DMS 273 treated with DMSO at 0.1 percent for 48 hours (cell line): ENCODE measurements around the gene TNKS2.
A peak's percentile ranks its signal among the peaks of the same experiment; 100 is the strongest.
"Not testable (repeated sequence)": the region's sequence is repeated elsewhere in the genome, so short reads cannot be mapped to it uniquely, and the experiment has no call there.

ENCODE experiments used
- DNase-seq: peaks from one replicate; lab custom pipeline; 2025; lab: John Stamatoyannopoulos, UW

TNKS2 gene

DNA sequence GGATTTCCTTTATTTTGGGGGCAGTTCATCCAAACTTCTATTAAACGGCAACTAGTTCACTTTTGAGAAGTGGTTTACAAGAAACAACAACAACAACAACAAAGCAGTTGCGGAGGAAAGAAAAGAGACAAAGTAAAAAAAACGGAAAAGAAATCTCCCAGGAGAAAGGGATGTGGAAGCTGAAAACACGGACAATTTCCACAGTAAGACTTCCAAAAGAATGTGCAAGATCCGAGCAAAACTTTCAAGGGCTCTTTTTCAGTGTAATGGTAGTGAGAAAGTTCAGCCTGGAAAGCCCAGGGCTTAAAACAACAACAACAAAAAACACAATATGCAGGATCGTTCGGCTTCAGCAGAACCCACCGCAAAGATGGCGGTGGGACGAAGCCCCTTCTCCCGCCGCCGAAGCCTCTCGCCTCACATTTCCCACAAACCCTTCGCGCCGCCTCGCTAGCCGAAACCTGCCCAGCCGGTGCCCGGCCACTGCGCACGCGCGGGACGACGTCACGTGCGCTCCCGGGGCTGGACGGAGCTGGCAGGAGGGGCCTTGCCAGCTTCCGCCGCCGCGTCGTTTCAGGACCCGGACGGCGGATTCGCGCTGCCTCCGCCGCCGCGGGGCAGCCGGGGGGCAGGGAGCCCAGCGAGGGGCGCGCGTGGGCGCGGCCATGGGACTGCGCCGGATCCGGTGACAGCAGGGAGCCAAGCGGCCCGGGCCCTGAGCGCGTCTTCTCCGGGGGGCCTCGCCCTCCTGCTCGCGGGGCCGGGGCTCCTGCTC, at the start of gene TNKS2:
Gene TNKS2, plus strand, starts transcription at position 553 of the 775 bp plus-strand sequence. CDS start 265 bp downstream, outside the sequence.
- peak; percentile 53 for DNase-seq

DNA sequence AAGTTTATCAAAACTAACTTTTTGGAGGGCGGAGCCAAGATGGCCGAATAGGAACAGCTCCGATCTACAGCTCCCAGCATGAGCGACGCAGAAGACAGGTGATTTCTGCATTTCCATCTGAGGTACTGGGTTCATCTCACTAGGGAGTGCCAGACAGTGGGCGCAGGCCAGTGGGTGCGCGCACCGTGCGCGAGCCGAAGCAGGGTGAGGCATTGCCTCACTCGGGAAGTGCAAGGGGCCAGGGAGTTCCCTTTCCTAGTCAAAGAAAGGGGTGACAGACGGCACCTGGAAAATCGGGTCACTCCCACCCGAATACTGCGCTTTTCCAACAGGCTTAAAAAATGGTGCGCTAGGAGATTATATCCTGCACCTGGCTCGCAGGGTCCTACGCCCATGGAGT, 48.6 kb upstream of the TNKS2 start:
- not testable (repeated sequence) for DNase-seq

DNA sequence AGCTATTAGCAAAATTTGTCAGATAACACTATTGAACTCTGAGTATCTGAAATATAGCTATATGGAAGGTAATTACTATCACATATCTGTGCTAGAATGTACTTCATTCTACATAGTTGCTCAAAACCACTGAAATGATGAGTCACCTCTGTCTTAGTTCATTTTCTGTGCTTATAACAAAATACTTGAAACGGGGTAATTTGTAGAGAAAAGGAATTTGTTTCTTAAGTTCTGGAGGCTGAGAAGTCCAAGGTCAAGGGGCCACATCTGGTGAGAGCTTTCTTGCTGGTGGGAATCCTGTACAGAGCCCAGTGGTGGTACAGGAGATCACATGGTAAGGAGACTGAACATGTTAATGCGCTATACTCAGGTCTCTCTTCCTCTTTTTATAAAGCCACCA, 41.9 kb upstream of the TNKS2 start:
- DNase-seq: no peak

DNA sequence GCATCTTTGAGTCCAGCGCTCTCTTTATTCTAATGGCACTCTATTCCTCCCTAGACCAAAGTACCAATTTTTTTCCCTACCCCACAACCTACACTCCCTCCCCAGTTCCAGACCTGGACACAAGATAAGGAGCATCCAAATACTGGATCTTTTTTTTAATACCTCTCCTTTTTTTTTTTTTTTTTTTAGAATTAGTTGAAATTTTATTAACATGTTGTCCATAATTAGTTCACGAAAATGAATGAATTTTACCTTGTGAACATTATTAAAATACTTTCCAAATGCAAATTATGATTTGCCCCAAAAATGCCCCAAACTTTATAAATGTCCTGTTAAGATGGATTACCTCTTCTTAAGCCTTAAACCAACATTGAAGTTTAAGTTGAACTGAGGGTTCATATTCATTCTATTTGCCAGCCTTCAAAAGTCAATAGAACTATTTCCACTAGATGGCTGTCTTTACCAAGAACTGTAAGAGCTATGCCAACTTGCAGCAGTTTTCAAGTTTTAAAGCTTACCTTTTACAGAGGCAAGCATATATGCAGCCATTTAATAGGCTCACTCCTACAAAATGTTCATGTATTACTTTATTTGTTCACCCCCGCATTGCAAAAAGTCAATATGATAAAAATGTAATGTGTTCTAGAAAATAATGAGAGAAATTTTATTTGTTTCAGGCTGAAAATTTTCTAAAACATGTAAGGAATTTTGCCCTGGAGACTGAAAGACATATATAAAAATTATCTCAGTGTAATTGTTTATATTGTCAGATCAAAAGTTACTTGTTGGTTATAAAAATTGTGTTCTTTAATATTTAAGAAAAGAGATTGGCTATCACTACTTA, 39.7 kb upstream of the TNKS2 start:
- DNase-seq: peak; percentile 17

DNA sequence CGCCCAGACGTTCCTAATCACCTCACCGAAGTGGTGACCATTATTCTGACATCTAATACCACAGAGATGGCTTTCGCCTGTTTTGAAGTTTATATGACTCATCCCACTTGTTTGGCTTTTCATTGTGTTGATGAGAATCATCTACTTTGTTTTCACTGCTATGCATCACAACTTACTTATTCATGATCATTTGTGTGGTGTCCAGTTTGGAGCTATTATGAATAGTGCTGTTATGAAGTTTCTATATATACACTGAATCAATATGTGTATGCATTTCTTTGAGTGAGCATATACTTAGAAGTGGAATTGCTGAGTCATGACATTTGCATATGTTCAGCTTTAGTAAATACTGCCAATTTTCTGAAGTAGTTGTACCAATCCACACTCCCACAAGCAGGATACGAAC, 38.6 kb upstream of the TNKS2 start:
- no peak for DNase-seq

DNA sequence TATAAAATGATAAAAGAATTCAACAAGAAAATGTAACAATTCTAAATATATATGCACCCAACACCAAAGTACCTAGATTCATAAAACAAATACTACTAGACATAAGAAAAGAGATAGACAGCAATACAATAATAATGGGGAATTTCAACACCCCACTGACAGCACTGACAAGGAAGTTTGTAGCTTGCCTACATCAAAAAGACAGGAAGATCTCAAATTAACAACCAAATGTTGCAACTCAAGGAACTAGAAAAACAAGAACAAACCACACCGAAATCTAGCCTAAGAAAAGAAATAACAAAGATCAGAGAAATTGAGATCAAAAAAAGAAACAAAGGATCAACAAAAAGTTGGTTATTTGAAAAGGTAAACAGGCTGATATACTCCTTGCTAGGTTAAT, 36.5 kb upstream of the TNKS2 start:
- DNase-seq: no peak

DNA sequence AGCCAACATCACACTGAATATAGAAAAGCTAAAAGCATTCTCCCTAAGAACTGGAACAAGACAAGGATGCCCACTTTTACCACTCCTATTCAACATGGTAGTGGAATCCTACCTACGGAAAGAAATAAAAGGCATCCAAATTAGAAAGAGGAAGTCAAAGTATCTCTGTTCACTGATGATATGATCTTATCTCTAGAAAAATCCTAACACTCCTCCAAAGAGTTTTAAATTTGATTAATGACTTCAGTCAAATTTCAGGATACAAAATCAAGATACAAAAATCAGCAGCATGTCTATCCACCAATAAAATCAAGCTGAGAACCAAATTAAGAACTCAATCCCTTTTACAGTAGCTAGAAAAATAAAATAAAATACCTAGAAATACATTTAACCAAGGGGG, 35.3 kb upstream of the TNKS2 start:
- DNase-seq: no peak

DNA sequence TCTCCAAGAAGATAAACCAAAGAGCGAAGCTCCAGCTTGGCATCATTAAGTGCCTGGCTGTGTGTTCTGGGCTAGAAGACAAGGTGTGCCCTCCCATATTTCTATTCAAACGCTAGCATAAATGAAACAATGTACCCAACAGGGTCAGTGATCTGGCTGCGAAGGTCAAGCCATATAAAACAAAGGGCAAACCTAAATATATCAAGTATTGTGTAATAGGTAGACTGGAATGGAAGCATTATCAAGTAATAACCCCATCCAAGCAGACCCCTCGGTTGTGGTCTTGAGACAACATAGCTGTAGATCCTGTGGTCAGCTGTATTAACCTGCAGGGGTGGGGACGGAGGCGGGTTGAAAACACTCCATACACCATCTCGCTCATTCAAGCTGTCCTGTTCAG, 31.6 kb upstream of the TNKS2 start:
- no peak for DNase-seq

DNA sequence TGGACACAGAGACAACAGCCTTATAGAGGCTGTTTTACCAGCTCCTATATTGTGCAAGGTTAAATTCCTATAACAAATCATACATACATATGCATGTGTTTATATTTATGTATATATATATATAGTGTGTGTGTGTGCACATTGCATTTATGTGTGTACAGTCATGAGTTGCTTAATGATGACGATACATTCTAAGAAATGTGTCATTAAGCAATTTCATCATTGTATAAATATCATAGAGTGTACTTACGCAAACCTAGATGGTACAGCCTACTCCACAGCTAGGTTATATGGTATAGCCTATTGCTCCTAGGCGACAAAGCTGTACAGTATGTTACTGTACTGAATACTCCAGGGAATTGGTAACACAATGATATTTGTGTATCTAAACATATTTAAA, 30.1 kb upstream of the TNKS2 start:
- DNase-seq: no peak

DNA sequence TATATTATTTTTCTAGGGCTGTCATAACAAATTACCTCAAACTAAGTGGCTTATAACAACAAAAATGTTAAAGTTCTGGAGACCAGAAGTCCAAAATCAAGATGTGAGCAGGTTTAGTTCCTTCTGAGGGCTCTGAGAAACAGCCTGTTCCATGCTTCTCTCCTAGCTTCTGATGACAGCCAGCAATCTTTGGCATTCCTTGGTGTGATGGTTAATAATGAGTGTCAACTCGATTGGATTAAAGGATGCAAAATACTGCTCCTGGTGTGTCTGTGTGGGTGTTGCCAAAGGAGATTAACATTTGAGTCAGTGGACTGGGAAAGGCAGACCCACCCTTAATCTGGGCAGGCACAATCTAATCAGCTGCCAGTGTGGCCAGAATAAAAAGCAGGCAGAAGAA, 26.3 kb upstream of the TNKS2 start:
- no peak for DNase-seq

DNA sequence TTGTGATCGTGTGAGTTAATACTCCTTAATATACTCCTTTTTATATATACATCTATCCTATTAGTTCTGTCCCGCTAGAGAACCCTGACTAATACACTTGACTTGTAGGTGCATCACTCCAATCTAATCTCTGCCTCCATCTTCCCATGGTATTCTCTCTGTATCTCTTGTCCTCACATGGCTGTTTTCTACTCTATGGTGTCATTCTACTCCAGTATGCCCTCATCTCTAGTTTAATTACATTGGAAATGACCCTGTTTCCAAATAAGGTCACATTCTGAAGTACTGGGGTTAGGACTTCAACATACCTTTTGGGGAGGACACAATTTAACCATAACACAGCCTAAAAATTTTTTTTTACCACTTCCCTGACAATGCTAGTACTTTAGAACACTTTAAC, 25.8 kb upstream of the TNKS2 start:
- no peak for DNase-seq

DNA sequence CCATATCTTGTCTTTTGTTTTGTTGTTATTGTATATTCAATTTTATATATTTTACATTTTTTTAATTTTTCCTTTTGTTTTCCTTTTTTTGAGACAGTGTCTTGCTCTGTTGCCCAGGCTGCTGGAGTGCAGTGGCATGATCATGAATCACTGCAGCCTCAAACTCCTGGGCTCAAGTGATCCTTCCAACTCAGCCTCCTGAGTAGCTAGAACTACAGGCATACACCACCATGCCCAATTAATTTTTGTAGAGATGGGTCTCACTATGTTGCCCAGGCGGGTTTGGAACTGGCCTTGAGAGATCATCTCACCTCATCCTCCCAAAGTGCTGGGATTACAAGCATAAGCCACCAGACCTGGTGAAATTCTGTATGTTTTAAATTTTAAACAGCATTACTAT, 25.4 kb upstream of the TNKS2 start:
- DNase-seq: no peak

DNA sequence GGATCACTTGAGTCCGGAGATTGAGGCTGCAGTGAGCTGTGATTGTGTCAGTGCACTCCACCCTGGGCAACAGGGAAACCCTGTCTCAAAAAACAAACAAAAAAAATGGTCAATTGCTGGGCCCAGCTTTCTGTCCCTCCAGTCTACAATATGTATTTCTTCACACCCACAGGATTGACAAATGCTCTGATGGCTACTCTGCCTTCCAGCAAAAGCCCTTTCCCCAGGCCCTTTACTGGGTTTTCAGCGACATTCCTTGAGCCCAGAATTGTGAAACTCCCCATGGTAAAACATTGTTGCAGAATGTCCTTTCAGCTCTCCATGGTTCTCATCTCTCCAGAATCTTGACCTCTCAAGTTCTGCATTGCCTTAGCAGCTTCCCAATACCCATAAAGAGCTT, 23.7 kb upstream of the TNKS2 start:
- no peak for DNase-seq

DNA sequence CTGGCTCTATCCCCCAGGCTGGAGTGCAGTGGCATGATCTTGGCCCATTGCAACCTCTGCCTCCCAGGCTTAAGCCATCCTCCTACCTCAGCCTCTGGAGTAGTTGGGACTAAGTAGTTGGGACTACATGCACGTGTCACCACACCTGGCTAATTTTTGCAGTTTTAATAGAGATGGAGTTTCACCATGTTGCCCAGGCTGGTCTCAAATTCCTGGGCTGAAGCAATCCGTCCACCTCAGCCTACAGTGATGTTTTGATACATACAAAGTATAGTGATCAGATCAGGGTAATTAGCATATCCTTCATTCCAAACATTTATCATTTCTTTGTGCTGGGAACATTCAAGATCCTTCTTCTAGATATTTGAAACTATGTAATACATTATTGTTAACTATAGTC, 22.5 kb upstream of the TNKS2 start:
- no peak for DNase-seq

DNA sequence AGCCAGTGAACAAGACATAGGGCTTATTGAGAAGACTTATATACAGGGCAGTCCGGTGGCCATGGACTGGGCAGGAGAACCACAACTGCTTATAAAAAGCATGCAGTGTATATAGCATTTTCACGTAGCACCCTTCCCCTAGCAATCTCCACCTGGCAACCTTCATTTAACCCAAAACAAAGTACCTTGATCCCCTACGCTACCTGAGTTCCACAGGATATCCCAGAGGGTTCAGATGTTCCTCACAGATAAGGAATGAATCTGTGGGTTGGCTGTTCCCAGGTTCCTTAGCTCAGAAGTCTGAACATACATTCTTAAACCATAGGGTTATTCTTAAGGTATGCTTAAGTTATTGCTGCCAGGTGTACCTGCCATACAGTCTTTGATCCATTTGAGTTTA, 22.0 kb upstream of the TNKS2 start:
- no peak for DNase-seq

DNA sequence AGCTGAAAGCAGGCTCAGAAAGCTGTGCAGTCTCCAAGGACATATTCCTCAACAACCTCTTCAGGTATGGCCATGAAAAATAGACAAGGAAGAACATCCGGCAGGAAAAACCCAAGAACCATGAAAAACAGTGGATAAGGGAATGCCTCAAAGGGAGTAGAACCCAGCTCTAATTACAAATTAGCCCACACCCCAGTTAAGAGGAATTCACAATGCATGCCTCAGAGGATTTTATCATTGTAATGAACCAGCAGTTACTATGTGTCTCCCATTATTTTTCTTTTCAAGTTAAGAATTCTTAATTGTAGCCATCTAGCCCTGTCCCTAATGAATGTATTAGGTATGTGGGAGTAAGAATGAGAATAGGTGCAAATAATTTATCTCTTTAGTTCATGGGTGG, 19.7 kb upstream of the TNKS2 start:
- no peak for DNase-seq

DNA sequence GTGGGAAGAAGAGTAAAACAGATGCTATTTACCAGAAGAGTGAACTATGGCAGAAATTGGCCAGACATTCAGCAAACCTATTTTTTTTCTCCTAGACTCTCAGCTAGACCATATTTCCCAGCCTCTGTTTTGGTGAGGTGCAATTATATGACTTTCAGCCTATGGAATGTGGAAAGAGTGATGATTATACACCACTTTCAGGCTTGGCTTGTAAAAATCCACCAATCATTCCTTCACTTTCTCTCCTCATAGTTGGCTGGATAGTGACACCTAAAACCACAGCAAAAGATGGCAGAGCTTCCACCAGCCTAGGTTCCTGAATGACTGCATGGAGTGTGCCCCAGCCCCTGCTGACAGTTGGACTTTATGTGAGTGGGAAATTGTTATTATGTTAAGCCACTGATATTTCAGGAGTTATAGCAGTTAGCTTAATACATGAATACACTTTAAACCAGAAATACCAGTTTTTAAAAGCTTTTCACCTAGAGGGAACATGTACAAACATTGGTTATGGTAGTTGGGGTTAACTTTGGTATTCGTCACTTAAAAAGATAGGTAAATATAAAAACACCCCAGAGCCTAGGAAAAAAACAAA, 19.1 kb upstream of the TNKS2 start:
- DNase-seq: no peak

DNA sequence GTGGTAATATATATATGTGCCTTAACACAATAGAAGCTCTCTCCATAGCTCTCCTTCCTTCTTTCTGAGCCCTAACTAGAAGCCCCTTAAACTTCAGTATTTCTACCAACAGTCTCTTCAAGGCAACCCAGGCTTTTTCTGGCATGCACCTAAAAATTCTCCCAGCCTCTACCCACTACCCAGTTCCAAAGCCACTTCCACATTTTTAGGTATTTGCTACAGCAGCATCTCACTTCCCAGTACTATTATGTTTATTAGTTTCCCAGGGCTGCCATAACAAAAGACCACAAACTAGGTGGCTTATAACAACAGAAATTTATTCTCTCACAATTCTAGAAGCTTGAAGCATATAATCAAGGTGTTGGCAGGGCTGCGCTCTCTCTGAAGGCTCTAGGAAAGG, 15.7 kb upstream of the TNKS2 start:
- DNase-seq: no peak

DNA sequence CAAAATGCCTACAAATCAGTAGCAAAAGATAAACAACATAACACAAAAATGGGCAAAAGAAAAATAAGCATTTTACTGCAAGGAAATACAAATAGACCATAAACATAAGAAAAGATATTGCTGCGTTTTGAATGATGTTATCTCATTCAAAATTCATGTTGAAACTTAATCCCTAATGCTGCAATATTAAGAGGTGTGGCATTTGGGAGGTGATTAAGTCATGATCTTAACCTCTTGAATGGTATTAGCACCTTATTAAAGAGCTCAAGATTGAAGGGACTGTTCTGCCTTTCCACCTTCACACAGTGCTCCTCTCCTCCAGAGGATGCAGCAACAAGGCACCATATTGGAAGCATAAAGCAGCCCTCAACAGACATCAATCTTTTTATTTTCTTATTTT, 12.4 kb upstream of the TNKS2 start:
- no peak for DNase-seq

DNA sequence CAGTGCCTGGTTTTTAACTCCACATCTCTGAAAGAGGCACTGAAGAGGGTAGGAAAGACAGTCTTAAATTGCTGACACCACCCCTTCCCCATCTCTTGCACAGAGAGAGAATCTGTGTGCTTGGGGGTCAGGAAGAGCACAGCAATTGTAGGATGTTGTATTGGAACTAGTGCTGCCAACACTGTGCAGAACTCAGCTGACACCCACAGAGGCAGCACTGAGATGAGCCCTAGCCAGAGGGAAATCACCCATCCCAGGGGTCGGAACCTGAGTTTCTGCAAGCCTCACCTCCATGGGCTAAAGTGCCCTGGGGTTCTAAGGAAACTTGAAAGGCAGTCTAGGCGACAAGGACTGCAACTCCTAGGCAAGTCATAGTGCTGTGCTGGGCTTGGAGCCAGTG, 11.0 kb upstream of the TNKS2 start:
- DNase-seq: no peak

DNA sequence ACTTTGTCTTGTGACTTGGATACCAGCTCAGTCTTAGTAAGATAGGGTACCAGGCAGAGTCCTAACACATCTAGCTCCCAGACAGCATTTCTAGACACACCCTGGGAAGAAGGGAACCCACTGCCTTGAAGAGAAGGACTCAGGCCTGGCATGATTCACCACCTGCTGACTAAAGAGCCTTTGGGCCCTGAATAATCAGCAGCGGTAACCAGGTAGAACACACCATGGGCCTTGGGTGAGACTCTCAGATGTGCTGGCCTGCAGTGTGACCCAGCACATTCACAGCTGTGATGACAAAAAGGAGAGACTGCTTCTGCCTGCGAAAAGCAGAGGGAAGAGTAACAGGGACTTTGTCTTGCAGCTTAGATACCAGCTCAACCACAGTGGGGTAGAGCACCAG, 10.4 kb upstream of the TNKS2 start:
- DNase-seq: no peak

DNA sequence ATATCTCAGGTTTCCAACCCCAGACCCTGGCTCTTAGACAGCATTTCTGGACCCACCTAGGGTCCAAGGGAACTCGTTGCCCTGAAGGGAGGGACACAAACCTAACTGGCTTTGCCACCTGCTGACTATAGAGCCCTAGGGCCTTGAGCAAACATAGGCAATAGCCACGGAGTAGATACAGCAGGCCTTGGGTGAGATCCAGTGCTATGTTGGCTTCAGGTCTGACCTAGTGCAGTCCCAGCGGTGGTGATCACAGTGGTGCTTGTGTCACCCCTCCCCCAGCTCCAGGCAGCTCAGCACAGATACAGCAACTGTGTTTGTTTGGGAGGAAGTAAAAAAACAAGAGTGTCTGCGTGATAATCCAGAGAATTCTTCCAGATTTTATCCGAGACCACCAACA, 9.7 kb upstream of the TNKS2 start:
- DNase-seq: no peak
